Measurements from ENCODE around the gene CEMIP2. TPM values are rescaled to one million over a fixed set of nuclear protein-coding genes. Genes with fewer than 3 reads are reported as not detected.
A peak's percentile ranks its signal among the peaks of the same experiment; 100 is the strongest.

The CEMIP2 gene
- total RNA-seq, 6 donors from 2014 or later, result 113 to 277 (median 161) TPM

- H3K36me3 ChIP-seq, result peaks cover 5 to 96% (median 45%) of the 10 kb centered on the region in 4 donors
- H3K9me3 ChIP-seq, result no peaks in the 10 kb centered on the region
- ATAC-seq (ENCODE audit: low FRiP score in 2 of 2) (no peak), DNase-seq (no peak)
- no peaks in the 10 kb centered on the region for H3K27me3 ChIP-seq
- peaks cover 3 to 18% (median 7%) of the 10 kb centered on the region in 4 donors for H3K4me1 ChIP-seq
- peak overlapping the region in 3 of 4 donors; percentile 42 to 61 (median 57) for H3K27ac ChIP-seq
- 79 to 95% methylated on average over 6 of the region's 6 CpGs for WGBS, 2 donors
- H3K4me3 ChIP-seq, result no peak overlapping the region
- TF ChIP-seq CTCF (IDR thresholded peaks at IDR 0.05), result no peak
- no peak for TF ChIP-seq POLR2A (IDR thresholded peaks at IDR 0.05)
- TF ChIP-seq POLR2AphosphoS5 (IDR thresholded peaks at IDR 0.05), result no peak
- no peak for TF ChIP-seq EP300 (IDR thresholded peaks at IDR 0.05)
These were observed 77.5 kb downstream of the CEMIP2 start for GRCh38 chr9:71690689-71691435.

- H3K4me1 ChIP-seq, result peaks cover 5 to 23% (median 9%) of the 10 kb centered on the region in 4 donors
- no peak overlapping the region for H3K4me3 ChIP-seq
- no peak for DNase-seq
- H3K27me3 ChIP-seq, result no peaks in the 10 kb centered on the region
- peaks cover 5 to 94% (median 41%) of the 10 kb centered on the region in 4 donors for H3K36me3 ChIP-seq
- peak overlapping the region in 2 of 4 donors; percentile 42 to 57 for H3K27ac ChIP-seq
- TF ChIP-seq POLR2A (IDR thresholded peaks at IDR 0.05), result no peak
- no peak for TF ChIP-seq CTCF (IDR thresholded peaks at IDR 0.05)
- no peak for TF ChIP-seq EP300 (IDR thresholded peaks at IDR 0.05)
- no peak for TF ChIP-seq POLR2AphosphoS5 (IDR thresholded peaks at IDR 0.05)
- no peaks in the 10 kb centered on the region for H3K9me3 ChIP-seq
- 91 to 96% methylated on average over 10 of the region's 10 CpGs for WGBS, 2 donors
- ATAC-seq (ENCODE audit: low FRiP score in 2 of 2), result no peak
These were observed 78.1 kb downstream of the CEMIP2 start for GRCh38 chr9:71690063-71690688.

GRCh38 chr9:71687676-71688075, 80.6 kb downstream of the CEMIP2 start:
- ATAC-seq (ENCODE audit: low FRiP score in 2 of 2), result no peak
- TF ChIP-seq POLR2A (IDR thresholded peaks at IDR 0.05) (no peak), CTCF (IDR thresholded peaks at IDR 0.05) (no peak), EP300 (IDR thresholded peaks at IDR 0.05) (no peak), POLR2AphosphoS5 (IDR thresholded peaks at IDR 0.05) (no peak)
- Histone ChIP-seq H3K27me3 (no peaks in the 10 kb centered on the region), H3K4me3 (no peak overlapping the region), H3K27ac (peak overlapping the region in 1 of 4 donors; percentile 4), H3K36me3 (peaks cover 5 to 86% (median 35%) of the 10 kb centered on the region in 4 donors), H3K9me3 (no peaks in the 10 kb centered on the region), H3K4me1 (peaks cover 9 to 18% (median 16%) of the 10 kb centered on the region in 4 donors)
- no peak for DNase-seq
- 83 to 90% methylated on average over 1 of the region's 1 CpG for whole genome bisulfite sequencing, 2 donors

- Histone ChIP-seq H3K4me1 (peaks cover 21 to 29% (median 28%) of the 10 kb centered on the region in 4 donors), H3K27ac (peak overlapping the region in 2 of 4 donors; percentile 2 to 31), H3K36me3 (peaks cover 5 to 71% (median 34%) of the 10 kb centered on the region in 4 donors), H3K27me3 (no peaks in the 10 kb centered on the region), H3K9me3 (no peaks in the 10 kb centered on the region), H3K4me3 (no peak overlapping the region)
- ATAC-seq (ENCODE audit: low FRiP score in 2 of 2) (no peak), DNase-seq (no peak)
- no peak for TF ChIP-seq POLR2AphosphoS5 (IDR thresholded peaks at IDR 0.05)
- no peak for TF ChIP-seq CTCF (IDR thresholded peaks at IDR 0.05)
- TF ChIP-seq EP300 (IDR thresholded peaks at IDR 0.05), result no peak
- no peak for TF ChIP-seq POLR2A (IDR thresholded peaks at IDR 0.05)
- 90 to 93% methylated on average over 7 of the region's 7 CpGs for WGBS, 2 donors
These were observed 82.3 kb downstream of the CEMIP2 start for GRCh38 chr9:71685988-71686387.
